ENCODE data around the gene SLC5A9.

SLC5A9 gene

GRCh38 chr1:48219803-48220202 is 2.7 kb upstream of the SLC5A9 start:
- H3K23ac ChIP-seq (ENCODE audit: low read depth, low read length, poor library complexity): no peak overlapping the region
- no peak overlapping the region for H3K27ac ChIP-seq (replicated peaks; ENCODE audit: low read length)
- no peak overlapping the region for H2AK5ac ChIP-seq (ENCODE audit: low read depth, low read length)
- peaks cover 0 to 13% of the 10 kb centered on the region in 2 donors for H3K4me1 ChIP-seq (ENCODE audit: control insufficient read depth in 2 of 2, insufficient read depth in 1 of 2, low read depth in 1 of 2, low read length in 2 of 2)
- no peak overlapping the region for H3K4me2 ChIP-seq (ENCODE audit: insufficient read depth, low read length, poor library complexity, severe bottlenecking)
- no peak overlapping the region for H2BK15ac ChIP-seq (ENCODE audit: low read length)
- H2BK120ac ChIP-seq (ENCODE audit: low read depth, low read length): no peak overlapping the region
- H3K9ac ChIP-seq (ENCODE audit: low read depth, low read length, poor library complexity): no peak overlapping the region
- H3K18ac ChIP-seq (ENCODE audit: low read length): no peak overlapping the region
- H4K91ac ChIP-seq (ENCODE audit: low read depth, low read length, poor library complexity): no peak overlapping the region
- no peaks in the 10 kb centered on the region for H3K79me1 ChIP-seq (ENCODE audit: low read depth, low read length)
- no peak overlapping the region for H2BK12ac ChIP-seq (ENCODE audit: low read length)
- no peak overlapping the region for H2BK5ac ChIP-seq (ENCODE audit: low read length)
- H3K27me3 ChIP-seq (ENCODE audit: control insufficient read depth in 3 of 3, insufficient read depth in 3 of 3, low read depth in 1 of 3, low read length in 3 of 3): no peaks in the 10 kb centered on the region
- no peaks in the 10 kb centered on the region for H3K36me3 ChIP-seq (replicated peaks in 1 of 2; ENCODE audit: control insufficient read depth in 2 of 2, insufficient read depth in 2 of 2, low read length in 2 of 2)
- H3K4ac ChIP-seq (ENCODE audit: low read length): no peak overlapping the region
- H2AFZ ChIP-seq (ENCODE audit: low read length): no peak overlapping the region
- no peak for DNase-seq (ENCODE audit: low spot score)
- no peaks in the 10 kb centered on the region for H3K9me3 ChIP-seq (replicated peaks in 1 of 2; ENCODE audit: control insufficient read depth in 2 of 2, insufficient read depth in 1 of 2, low read depth in 1 of 2, low read length in 2 of 2)
- no peak overlapping the region for H3K4me3 ChIP-seq (ENCODE audit: low read length in 2 of 2)
- no peak overlapping the region for H4K8ac ChIP-seq (ENCODE audit: low read depth, low read length)
- no CpG with 5 or more reads among the region's 2 CpGs for WGBS, 2 donors (ENCODE audit: extremely low coverage in 2 of 2, insufficient read length in 2 of 2, insufficient replicate concordance in 1 of 2)
- H3K14ac ChIP-seq (ENCODE audit: low read length): no peak overlapping the region

- no peak overlapping the region for H3K23ac ChIP-seq (ENCODE audit: low read depth, low read length, poor library complexity)
- no peak overlapping the region for H3K27ac ChIP-seq (replicated peaks; ENCODE audit: low read length)
- no peaks in the 10 kb centered on the region for H3K27me3 ChIP-seq (ENCODE audit: control insufficient read depth in 3 of 3, insufficient read depth in 3 of 3, low read depth in 1 of 3, low read length in 3 of 3)
- H3K4ac ChIP-seq (ENCODE audit: low read length): no peak overlapping the region
- H3K18ac ChIP-seq (ENCODE audit: low read length): no peak overlapping the region
- H4K91ac ChIP-seq (ENCODE audit: low read depth, low read length, poor library complexity): no peak overlapping the region
- H2BK120ac ChIP-seq (ENCODE audit: low read depth, low read length): no peak overlapping the region
- H3K9me3 ChIP-seq (replicated peaks in 1 of 2; ENCODE audit: control insufficient read depth in 2 of 2, insufficient read depth in 1 of 2, low read depth in 1 of 2, low read length in 2 of 2): no peaks in the 10 kb centered on the region
- H3K14ac ChIP-seq (ENCODE audit: low read length): no peak overlapping the region
- no CpG with 5 or more reads among the region's 3 CpGs for whole genome bisulfite sequencing, 2 donors (ENCODE audit: extremely low coverage in 2 of 2, insufficient read length in 2 of 2, insufficient replicate concordance in 1 of 2)
- no peak overlapping the region for H3K9ac ChIP-seq (ENCODE audit: low read depth, low read length, poor library complexity)
- no peak overlapping the region for H4K8ac ChIP-seq (ENCODE audit: low read depth, low read length)
- no peaks in the 10 kb centered on the region for H3K79me1 ChIP-seq (ENCODE audit: low read depth, low read length)
- H3K36me3 ChIP-seq (replicated peaks in 1 of 2; ENCODE audit: control insufficient read depth in 2 of 2, insufficient read depth in 2 of 2, low read length in 2 of 2): no peaks in the 10 kb centered on the region
- no peak overlapping the region for H2BK5ac ChIP-seq (ENCODE audit: low read length)
- H2BK12ac ChIP-seq (ENCODE audit: low read length): no peak overlapping the region
- no peak overlapping the region for H2AFZ ChIP-seq (ENCODE audit: low read length)
- H3K4me2 ChIP-seq (ENCODE audit: insufficient read depth, low read length, poor library complexity, severe bottlenecking): no peak overlapping the region
- no peak overlapping the region for H2BK15ac ChIP-seq (ENCODE audit: low read length)
- DNase-seq (ENCODE audit: low spot score): no peak
- H2AK5ac ChIP-seq (ENCODE audit: low read depth, low read length): no peak overlapping the region
- H3K4me3 ChIP-seq (ENCODE audit: low read length in 2 of 2): no peak overlapping the region
- H3K4me1 ChIP-seq (ENCODE audit: control insufficient read depth in 2 of 2, insufficient read depth in 1 of 2, low read depth in 1 of 2, low read length in 2 of 2): peaks cover 0 to under 1% of the 10 kb centered on the region in 2 donors
Measured at GRCh38 chr1:48221122-48221521, 1.4 kb upstream of the SLC5A9 start.

GRCh38 chr1:48221657-48222056 is 859 bp upstream of the SLC5A9 start:
- Histone ChIP-seq H3K79me1 (ENCODE audit: low read depth, low read length) (no peaks in the 10 kb centered on the region), H4K8ac (ENCODE audit: low read depth, low read length) (no peak overlapping the region), H2BK120ac (ENCODE audit: low read depth, low read length) (no peak overlapping the region), H4K91ac (ENCODE audit: low read depth, low read length, poor library complexity) (no peak overlapping the region), H3K9ac (ENCODE audit: low read depth, low read length, poor library complexity) (no peak overlapping the region), H3K4me2 (ENCODE audit: insufficient read depth, low read length, poor library complexity, severe bottlenecking) (no peak overlapping the region), H3K23ac (ENCODE audit: low read depth, low read length, poor library complexity) (no peak overlapping the region), H3K14ac (ENCODE audit: low read length) (no peak overlapping the region), H3K27me3 (ENCODE audit: control insufficient read depth in 3 of 3, insufficient read depth in 3 of 3, low read depth in 1 of 3, low read length in 3 of 3) (no peaks in the 10 kb centered on the region), H3K18ac (ENCODE audit: low read length) (no peak overlapping the region), H2AK5ac (ENCODE audit: low read depth, low read length) (no peak overlapping the region), H2BK5ac (ENCODE audit: low read length) (no peak overlapping the region), H2BK12ac (ENCODE audit: low read length) (no peak overlapping the region), H3K4me3 (ENCODE audit: low read length in 2 of 2) (no peak overlapping the region), H3K27ac (replicated peaks; ENCODE audit: low read length) (no peak overlapping the region), H3K4ac (ENCODE audit: low read length) (no peak overlapping the region), H3K4me1 (ENCODE audit: control insufficient read depth in 2 of 2, insufficient read depth in 1 of 2, low read depth in 1 of 2, low read length in 2 of 2) (no peaks in the 10 kb centered on the region), H2BK15ac (ENCODE audit: low read length) (no peak overlapping the region), H3K9me3 (replicated peaks in 1 of 2; ENCODE audit: control insufficient read depth in 2 of 2, insufficient read depth in 1 of 2, low read depth in 1 of 2, low read length in 2 of 2) (no peaks in the 10 kb centered on the region), H2AFZ (ENCODE audit: low read length) (no peak overlapping the region), H3K36me3 (replicated peaks in 1 of 2; ENCODE audit: control insufficient read depth in 2 of 2, insufficient read depth in 2 of 2, low read length in 2 of 2) (no peaks in the 10 kb centered on the region)
- no peak for DNase-seq (ENCODE audit: low spot score)
- no CpG with 5 or more reads among the region's 3 CpGs for WGBS, 2 donors (ENCODE audit: extremely low coverage in 2 of 2, insufficient read length in 2 of 2, insufficient replicate concordance in 1 of 2)

DNA sequence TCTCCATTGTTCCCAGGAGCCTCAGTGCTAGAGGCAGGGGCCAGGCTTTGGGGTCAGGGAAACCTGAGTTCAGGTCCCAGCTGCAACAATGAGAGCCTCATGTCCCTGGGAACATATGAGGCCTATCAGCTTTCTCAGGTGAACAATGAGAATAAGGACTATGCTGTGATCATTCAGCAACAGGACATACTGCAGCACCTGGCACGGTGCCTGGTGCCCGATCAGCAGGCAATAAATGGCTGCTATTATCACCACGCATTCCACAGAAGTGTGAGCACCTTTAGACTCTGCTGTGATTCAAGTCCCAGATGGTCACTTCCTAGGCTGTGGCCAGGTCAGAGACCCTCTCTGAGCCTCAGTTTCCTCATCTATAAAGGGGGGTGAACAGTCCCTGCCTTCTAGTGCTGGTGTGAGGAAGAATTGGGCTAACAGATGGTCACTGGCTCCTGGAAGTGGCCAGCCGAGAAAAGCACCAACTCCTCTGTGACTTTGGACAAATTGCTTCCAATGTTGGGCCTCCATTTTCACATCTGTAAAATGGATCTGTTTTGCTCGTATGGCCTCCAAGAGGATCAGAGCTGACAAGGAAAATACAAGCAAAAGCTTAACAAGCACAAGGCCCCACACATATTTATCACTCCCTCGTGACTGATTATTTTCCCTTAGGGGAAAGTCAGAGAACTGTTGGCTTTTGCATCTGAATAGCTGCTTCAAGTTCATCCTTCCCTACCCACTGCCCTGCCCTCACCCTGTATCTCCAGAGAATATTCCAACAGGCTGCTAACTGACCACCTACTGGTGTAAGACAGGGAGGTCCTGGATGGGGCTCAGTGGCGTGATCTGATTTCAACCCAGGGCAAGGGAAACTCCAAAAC is 1.1 kb downstream of the SLC5A9 start:
- Histone ChIP-seq H3K36me3 (replicated peaks in 1 of 2; ENCODE audit: control insufficient read depth in 2 of 2, insufficient read depth in 2 of 2, low read length in 2 of 2) (no peaks in the 10 kb centered on the region), H3K4me2 (ENCODE audit: insufficient read depth, low read length, poor library complexity, severe bottlenecking) (no peak overlapping the region), H2BK120ac (ENCODE audit: low read depth, low read length) (no peak overlapping the region), H3K79me1 (ENCODE audit: low read depth, low read length) (no peaks in the 10 kb centered on the region), H3K27me3 (ENCODE audit: control insufficient read depth in 3 of 3, insufficient read depth in 3 of 3, low read depth in 1 of 3, low read length in 3 of 3) (no peaks in the 10 kb centered on the region), H2BK5ac (ENCODE audit: low read length) (no peak overlapping the region), H3K4ac (ENCODE audit: low read length) (no peak overlapping the region), H3K4me3 (ENCODE audit: low read length in 2 of 2) (no peak overlapping the region), H3K27ac (replicated peaks; ENCODE audit: low read length) (no peak overlapping the region), H3K18ac (ENCODE audit: low read length) (no peak overlapping the region), H4K8ac (ENCODE audit: low read depth, low read length) (no peak overlapping the region), H2BK12ac (ENCODE audit: low read length) (no peak overlapping the region), H3K9me3 (replicated peaks in 1 of 2; ENCODE audit: control insufficient read depth in 2 of 2, insufficient read depth in 1 of 2, low read depth in 1 of 2, low read length in 2 of 2) (peaks cover 0 to 4% of the 10 kb centered on the region in 2 donors), H4K91ac (ENCODE audit: low read depth, low read length, poor library complexity) (no peak overlapping the region), H2BK15ac (ENCODE audit: low read length) (no peak overlapping the region), H3K4me1 (ENCODE audit: control insufficient read depth in 2 of 2, insufficient read depth in 1 of 2, low read depth in 1 of 2, low read length in 2 of 2) (no peaks in the 10 kb centered on the region), H3K9ac (ENCODE audit: low read depth, low read length, poor library complexity) (no peak overlapping the region), H2AFZ (ENCODE audit: low read length) (no peak overlapping the region), H3K23ac (ENCODE audit: low read depth, low read length, poor library complexity) (no peak overlapping the region), H2AK5ac (ENCODE audit: low read depth, low read length) (no peak overlapping the region), H3K14ac (ENCODE audit: low read length) (no peak overlapping the region)
- WGBS, 2 donors (ENCODE audit: extremely low coverage in 2 of 2, insufficient read length in 2 of 2, insufficient replicate concordance in 1 of 2): no CpG with 5 or more reads among the region's 7 CpGs
- no peak for DNase-seq (ENCODE audit: low spot score)

Measured in neuronal stem cell (in vitro differentiated cells).